K562 (cell line): Measurements from ENCODE around the gene CRIP1.

Experiments used
- EZH2 ChIP-seq: IDR thresholded peaks from 2 replicates; pipeline ENCODE4 v1.6.1; 2012; ENCODE audit warnings: low read depth, mild to moderate bottlenecking, inconsistent platforms, low read length, borderline replicate concordance
- NONO ChIP-seq, 2 experiments: fragments of 200-400 bp in 1 of 2; fragments of 450-650 bp in 1 of 2; formaldehyde crosslinking in 1 of 2; IDR thresholded peaks; 2 replicates each; pipeline ENCODE4 v1.6.1; 2017; ENCODE audit warnings: low read depth in 2 of 2, mild to moderate bottlenecking in 2 of 2, moderate library complexity in 2 of 2, low read length in 1 of 2
- SMAD2 ChIP-seq: fragments of 150-350 bp; IDR thresholded peaks from 2 replicates; pipeline ENCODE4 v1.6.1; 2014; ENCODE audit warnings: low read depth, mild to moderate bottlenecking, low read length
- ZNF217 ChIP-seq: sonication (generic); formaldehyde crosslinking; IDR thresholded peaks from 2 replicates; pipeline ENCODE4 v1.8.0; 2022; ENCODE audit warnings: mild to moderate bottlenecking, missing genetic modification reagents
- TF ChIP-seq, protein P1 (sequence below): sonication (generic); formaldehyde crosslinking; IDR thresholded peaks from 2 replicates; pipeline ENCODE4 v1.8.0; 2023; ENCODE audit warnings: mild to moderate bottlenecking, missing genetic modification reagents
- TF ChIP-seq, protein P2 (sequence below), 3 experiments: IDR thresholded peaks in 2 of 3; conservative IDR thresholded peaks in 1 of 3; 2 replicates each; pipeline ENCODE4 v1.5.1; 2011 to 2012; ENCODE audit warnings: low read length in 3 of 3, mild to moderate bottlenecking in 3 of 3, control low read depth in 2 of 3, improper control_type of control experiment in 1 of 3, inconsistent platforms in 1 of 3, low read depth in 1 of 3, mixed read lengths in 1 of 3, moderate library complexity in 1 of 3; ENCODE audit not compliant: insufficient read depth in 2 of 3
- TF ChIP-seq, protein P3 (sequence below): sonication (generic); formaldehyde crosslinking; IDR thresholded peaks from 2 replicates; pipeline ENCODE4 v1.8.0; 2022; ENCODE audit warnings: mild to moderate bottlenecking, low read depth, missing genetic modification reagents
- TF ChIP-seq, protein P4 (sequence below): fragments of 450-650 bp; IDR thresholded peaks from 2 replicates; pipeline ENCODE4 v1.6.1; 2016; ENCODE audit warnings: low read depth, mild to moderate bottlenecking, moderate library complexity
- TF ChIP-seq, protein P5 (sequence below): sonication (generic); formaldehyde crosslinking; IDR thresholded peaks from 2 replicates; pipeline ENCODE4 v1.8.1; 2022; ENCODE audit warnings: missing genetic modification reagents

DNA sequence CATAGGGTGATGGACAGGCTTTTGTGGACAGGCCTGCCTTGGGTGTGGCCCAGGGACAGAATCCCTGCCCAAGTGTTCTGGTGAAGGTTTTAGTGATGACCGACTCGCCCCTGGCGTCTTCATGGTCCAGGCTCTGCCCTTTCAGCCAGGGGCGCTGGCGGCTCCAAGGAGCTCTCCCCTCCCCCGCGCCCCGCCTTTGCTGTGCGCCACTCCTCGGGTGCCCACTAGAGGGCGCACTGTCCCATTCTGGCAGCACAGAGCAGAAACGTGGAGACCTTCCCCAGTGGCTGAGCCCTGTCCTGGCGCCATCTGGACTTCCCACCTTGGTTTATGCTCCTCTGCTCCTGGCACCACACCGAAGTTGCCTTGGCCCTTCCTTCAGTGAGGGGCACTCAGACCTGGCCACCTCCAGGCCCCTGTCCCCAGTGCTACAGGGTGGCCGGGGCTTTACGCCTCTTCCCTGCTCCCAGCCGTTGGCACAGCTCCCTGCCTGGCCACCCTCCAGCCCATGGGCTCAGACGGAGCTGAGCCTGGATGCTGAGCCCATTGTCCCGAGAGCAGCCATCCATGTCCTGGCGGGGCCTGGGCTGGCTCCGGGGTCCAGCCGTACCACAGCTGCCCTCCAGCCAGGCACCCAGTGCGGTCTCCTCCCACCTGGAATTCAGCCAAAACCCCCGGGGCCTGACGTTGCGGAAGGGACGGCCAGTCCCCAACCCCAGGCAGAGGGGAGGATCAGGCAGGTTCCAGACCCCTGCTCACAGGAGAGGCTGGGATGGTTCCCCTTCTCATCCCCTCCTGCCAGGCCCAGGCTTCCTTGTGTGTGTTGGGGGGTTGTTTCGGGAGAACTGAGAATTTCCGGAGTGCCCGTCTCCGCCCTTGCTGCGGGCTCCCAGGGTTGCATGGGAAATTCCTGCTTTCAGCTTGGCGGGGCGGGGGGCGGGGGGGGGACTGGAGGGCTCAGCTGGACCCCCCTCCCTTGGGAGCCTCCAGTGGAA is 5.6 kb upstream of the CRIP1 start:
- TF ChIP-seq ZNF217 (CRISPR knock-in tag) (no peak), EZH2 (no peak), SMAD2 (no peak), NONO (IDR thresholded peaks at IDR 0.05; ENCODE audit: low read depth in 2 of 2, low read length in 1 of 2) (peak in 1 of 2 experiments; percentile 35; a peak in 1 of 4 replicates)
- TF ChIP-seq, protein P1, sequence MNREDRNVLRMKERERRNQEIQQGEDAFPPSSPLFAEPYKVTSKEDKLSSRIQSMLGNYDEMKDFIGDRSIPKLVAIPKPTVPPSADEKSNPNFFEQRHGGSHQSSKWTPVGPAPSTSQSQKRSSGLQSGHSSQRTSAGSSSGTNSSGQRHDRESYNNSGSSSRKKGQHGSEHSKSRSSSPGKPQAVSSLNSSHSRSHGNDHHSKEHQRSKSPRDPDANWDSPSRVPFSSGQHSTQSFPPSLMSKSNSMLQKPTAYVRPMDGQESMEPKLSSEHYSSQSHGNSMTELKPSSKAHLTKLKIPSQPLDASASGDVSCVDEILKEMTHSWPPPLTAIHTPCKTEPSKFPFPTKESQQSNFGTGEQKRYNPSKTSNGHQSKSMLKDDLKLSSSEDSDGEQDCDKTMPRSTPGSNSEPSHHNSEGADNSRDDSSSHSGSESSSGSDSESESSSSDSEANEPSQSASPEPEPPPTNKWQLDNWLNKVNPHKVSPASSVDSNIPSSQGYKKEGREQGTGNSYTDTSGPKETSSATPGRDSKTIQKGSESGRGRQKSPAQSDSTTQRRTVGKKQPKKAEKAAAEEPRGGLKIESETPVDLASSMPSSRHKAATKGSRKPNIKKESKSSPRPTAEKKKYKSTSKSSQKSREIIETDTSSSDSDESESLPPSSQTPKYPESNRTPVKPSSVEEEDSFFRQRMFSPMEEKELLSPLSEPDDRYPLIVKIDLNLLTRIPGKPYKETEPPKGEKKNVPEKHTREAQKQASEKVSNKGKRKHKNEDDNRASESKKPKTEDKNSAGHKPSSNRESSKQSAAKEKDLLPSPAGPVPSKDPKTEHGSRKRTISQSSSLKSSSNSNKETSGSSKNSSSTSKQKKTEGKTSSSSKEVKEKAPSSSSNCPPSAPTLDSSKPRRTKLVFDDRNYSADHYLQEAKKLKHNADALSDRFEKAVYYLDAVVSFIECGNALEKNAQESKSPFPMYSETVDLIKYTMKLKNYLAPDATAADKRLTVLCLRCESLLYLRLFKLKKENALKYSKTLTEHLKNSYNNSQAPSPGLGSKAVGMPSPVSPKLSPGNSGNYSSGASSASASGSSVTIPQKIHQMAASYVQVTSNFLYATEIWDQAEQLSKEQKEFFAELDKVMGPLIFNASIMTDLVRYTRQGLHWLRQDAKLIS (CRISPR knock-in tag), result no peak
- TF ChIP-seq, protein P2, sequence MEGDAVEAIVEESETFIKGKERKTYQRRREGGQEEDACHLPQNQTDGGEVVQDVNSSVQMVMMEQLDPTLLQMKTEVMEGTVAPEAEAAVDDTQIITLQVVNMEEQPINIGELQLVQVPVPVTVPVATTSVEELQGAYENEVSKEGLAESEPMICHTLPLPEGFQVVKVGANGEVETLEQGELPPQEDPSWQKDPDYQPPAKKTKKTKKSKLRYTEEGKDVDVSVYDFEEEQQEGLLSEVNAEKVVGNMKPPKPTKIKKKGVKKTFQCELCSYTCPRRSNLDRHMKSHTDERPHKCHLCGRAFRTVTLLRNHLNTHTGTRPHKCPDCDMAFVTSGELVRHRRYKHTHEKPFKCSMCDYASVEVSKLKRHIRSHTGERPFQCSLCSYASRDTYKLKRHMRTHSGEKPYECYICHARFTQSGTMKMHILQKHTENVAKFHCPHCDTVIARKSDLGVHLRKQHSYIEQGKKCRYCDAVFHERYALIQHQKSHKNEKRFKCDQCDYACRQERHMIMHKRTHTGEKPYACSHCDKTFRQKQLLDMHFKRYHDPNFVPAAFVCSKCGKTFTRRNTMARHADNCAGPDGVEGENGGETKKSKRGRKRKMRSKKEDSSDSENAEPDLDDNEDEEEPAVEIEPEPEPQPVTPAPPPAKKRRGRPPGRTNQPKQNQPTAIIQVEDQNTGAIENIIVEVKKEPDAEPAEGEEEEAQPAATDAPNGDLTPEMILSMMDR (IDR thresholded peaks at IDR 0.05 in 2 of 3, conservative IDR thresholded peaks at IDR 0.05 in 1 of 3; ENCODE audit: insufficient read depth in 2 of 3, low read depth in 1 of 3, low read length in 3 of 3), result peak; percentile 92 to 98 (median 93)
- TF ChIP-seq, protein P3, sequence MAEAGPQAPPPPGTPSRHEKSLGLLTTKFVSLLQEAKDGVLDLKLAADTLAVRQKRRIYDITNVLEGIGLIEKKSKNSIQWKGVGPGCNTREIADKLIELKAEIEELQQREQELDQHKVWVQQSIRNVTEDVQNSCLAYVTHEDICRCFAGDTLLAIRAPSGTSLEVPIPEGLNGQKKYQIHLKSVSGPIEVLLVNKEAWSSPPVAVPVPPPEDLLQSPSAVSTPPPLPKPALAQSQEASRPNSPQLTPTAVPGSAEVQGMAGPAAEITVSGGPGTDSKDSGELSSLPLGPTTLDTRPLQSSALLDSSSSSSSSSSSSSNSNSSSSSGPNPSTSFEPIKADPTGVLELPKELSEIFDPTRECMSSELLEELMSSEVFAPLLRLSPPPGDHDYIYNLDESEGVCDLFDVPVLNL (CRISPR knock-in tag), result peak; percentile 48; the same call in 1 of the 2 replicates
- TF ChIP-seq, protein P4, sequence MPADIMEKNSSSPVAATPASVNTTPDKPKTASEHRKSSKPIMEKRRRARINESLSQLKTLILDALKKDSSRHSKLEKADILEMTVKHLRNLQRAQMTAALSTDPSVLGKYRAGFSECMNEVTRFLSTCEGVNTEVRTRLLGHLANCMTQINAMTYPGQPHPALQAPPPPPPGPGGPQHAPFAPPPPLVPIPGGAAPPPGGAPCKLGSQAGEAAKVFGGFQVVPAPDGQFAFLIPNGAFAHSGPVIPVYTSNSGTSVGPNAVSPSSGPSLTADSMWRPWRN, result no peak
- TF ChIP-seq, protein P5, sequence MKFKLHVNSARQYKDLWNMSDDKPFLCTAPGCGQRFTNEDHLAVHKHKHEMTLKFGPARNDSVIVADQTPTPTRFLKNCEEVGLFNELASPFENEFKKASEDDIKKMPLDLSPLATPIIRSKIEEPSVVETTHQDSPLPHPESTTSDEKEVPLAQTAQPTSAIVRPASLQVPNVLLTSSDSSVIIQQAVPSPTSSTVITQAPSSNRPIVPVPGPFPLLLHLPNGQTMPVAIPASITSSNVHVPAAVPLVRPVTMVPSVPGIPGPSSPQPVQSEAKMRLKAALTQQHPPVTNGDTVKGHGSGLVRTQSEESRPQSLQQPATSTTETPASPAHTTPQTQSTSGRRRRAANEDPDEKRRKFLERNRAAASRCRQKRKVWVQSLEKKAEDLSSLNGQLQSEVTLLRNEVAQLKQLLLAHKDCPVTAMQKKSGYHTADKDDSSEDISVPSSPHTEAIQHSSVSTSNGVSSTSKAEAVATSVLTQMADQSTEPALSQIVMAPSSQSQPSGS (CRISPR knock-in tag), result no peak
